ES-I3 (cell line): Measurements from ENCODE around the gene GOLIM4.
"Not testable (repeated sequence)": the region's sequence is repeated elsewhere in the genome, so short reads cannot be mapped to it uniquely, and the experiment has no call there.

Source experiments
- H3K36me3 ChIP-seq: 2 replicates; pipeline ENCODE4 v1.6.1; 2013; ENCODE audit warnings: mild to moderate bottlenecking, low read length, control low read depth, moderate library complexity; ENCODE audit not compliant: insufficient read depth
- H3K4me1 ChIP-seq: 2 replicates; pipeline ENCODE4 v1.6.1; 2013; ENCODE audit warnings: mild to moderate bottlenecking, control low read depth, low read length; ENCODE audit not compliant: insufficient read depth
- H3K9ac ChIP-seq: 2 replicates; pipeline ENCODE4 v1.6.1; 2013; ENCODE audit warnings: low read depth, mild to moderate bottlenecking, low read length, moderate library complexity
- H3K9me3 ChIP-seq: 2 replicates; pipeline ENCODE4 v1.6.1; 2013; ENCODE audit warnings: mild to moderate bottlenecking, low read length, moderate library complexity; ENCODE audit not compliant: control insufficient read depth, insufficient read depth

GOLIM4 gene

DNA sequence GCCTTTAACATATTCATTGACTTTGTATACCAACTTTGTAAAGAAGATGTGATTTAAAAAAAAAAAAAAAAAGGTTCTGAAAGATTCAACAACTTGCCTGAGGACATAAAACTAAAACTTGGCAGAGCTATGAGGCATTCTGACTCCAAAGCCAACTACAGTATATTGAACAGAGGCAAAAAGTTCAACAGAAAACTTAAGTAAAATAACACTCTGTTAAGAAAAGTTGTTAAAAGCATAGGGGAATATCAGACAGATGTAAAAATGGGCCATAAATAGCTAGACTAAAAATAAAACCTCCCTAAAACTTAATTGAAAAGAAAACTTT lies 23.4 kb downstream of the GOLIM4 start:
- H3K36me3 ChIP-seq: no peaks in the 10 kb centered on the region
- H3K9ac ChIP-seq: no peak overlapping the region
- H3K9me3 ChIP-seq: no peaks in the 10 kb centered on the region
- H3K4me1 ChIP-seq: peaks cover 17% of the 10 kb centered on the region

- no peaks in the 10 kb centered on the region for H3K9me3 ChIP-seq
- peaks cover 17% of the 10 kb centered on the region for H3K4me1 ChIP-seq
- no peak overlapping the region for H3K9ac ChIP-seq
- H3K36me3 ChIP-seq: no peaks in the 10 kb centered on the region
Measured at GRCh38 chr3:168071591-168072322, 24.0 kb downstream of the GOLIM4 start.

DNA sequence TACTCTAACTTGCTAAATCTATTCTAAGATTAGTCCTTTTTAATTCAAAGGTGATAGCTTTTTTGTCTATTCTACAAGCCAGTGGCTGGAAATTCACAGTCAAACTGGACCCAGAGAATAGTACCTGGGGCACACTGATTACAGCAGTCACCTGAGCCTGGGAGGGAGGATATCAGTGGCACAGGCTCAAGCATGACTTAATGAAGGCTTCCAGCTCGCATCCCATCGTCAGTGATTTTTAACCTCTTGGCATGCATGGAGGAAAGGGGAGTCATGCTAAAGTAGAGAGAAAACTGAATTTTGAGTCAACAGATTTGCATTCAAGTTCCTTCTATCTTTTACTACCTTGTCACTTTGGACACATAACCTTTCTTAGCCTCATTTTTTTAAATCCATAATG lies 24.8 kb downstream of the GOLIM4 start:
- H3K9ac ChIP-seq: no peak overlapping the region
- no peaks in the 10 kb centered on the region for H3K36me3 ChIP-seq
- H3K9me3 ChIP-seq: no peaks in the 10 kb centered on the region
- peaks cover 17% of the 10 kb centered on the region for H3K4me1 ChIP-seq

- no peak overlapping the region for H3K9ac ChIP-seq
Measured at GRCh38 chr3:168068346-168068745, 27.4 kb downstream of the GOLIM4 start.

GRCh38 chr3:168066882-168067281 lies 28.8 kb downstream of the GOLIM4 start:
- Histone ChIP-seq H3K9me3 (no peaks in the 10 kb centered on the region), H3K4me1 (peaks cover 11% of the 10 kb centered on the region), H3K9ac (no peak overlapping the region), H3K36me3 (no peaks in the 10 kb centered on the region)

More at GRCh38 chr3:168068346-168068745, 27.4 kb downstream of the GOLIM4 start:
- Histone ChIP-seq H3K36me3 (no peaks in the 10 kb centered on the region), H3K4me1 (peaks cover 17% of the 10 kb centered on the region), H3K9me3 (no peaks in the 10 kb centered on the region)

DNA sequence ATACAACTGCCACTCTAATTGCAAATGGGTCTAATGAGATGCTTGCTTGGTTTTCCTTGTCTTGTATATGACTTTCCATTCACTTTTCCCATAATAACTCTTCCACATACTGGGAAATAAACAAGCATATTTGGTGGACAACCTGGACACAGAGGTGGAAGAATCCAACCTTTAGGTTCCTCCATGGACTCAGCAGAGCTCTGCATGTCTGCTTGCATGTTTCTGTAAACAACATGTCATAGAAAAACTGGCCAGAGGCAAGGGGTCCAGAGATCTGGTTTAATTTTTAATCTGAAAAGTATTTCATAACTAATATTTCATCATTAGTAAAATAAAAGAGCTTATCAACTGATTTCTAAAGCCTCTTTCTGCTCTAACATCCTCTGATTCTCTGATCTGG lies 30.2 kb downstream of the GOLIM4 start:
- Histone ChIP-seq H3K36me3 (no peaks in the 10 kb centered on the region), H3K9ac (no peak overlapping the region), H3K9me3 (no peaks in the 10 kb centered on the region), H3K4me1 (no peaks in the 10 kb centered on the region; the same call in 1 of the 2 replicates)

DNA sequence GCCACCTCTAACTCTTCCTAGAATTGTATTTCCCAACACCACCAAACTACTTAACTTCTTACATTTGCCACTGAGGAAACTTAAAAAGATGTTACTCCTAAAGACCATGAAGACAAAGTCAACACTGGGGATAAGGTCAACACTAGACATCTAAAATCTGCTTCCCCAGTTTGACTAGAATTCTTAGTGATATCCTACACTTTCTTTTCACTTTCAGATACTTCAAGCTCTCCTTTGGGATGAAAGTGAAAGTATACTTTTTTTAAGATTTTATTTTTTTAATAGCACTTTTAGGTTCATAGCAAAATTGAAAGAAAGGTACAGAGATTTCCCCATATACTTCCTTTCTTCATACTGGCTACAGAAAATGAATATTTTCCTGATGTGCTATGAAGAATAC lies 32.6 kb downstream of the GOLIM4 start:
- no peaks in the 10 kb centered on the region for H3K9me3 ChIP-seq
- no peaks in the 10 kb centered on the region for H3K4me1 ChIP-seq
- no peak overlapping the region for H3K9ac ChIP-seq
- H3K36me3 ChIP-seq: no peaks in the 10 kb centered on the region

DNA sequence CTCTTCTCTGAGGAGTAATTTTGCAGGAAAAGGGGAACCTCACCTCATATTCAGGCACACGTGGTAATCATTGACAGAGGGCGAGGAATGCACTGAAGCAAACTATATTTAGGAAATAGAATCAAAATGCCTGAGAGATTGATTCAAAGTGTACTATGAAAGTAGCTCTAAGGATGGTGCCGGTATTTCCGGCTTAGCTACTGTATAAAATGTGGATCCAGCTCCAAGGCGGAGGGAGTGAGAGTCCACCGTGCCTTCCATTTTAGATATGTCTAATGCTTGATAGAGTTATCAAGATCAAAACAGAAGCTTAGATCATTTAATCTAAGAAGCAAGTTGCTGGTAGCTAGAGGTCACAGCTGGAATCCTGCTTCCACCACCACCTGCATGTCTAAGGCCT lies 33.0 kb downstream of the GOLIM4 start:
- H3K4me1 ChIP-seq: no peaks in the 10 kb centered on the region
- no peaks in the 10 kb centered on the region for H3K9me3 ChIP-seq
- H3K36me3 ChIP-seq: no peaks in the 10 kb centered on the region
- no peak overlapping the region for H3K9ac ChIP-seq

GRCh38 chr3:168061332-168061996 lies 34.3 kb downstream of the GOLIM4 start:
- no peaks in the 10 kb centered on the region for H3K36me3 ChIP-seq
- no peak overlapping the region for H3K9ac ChIP-seq
- 0 out of 2 replicates have a peak, but pooled peaks cover 3% of the 10 kb centered on the region for H3K9me3 ChIP-seq
- H3K4me1 ChIP-seq: no peaks in the 10 kb centered on the region

- Histone ChIP-seq H3K36me3 (no peaks in the 10 kb centered on the region), H3K9me3 (peaks cover 10% of the 10 kb centered on the region; the same call in 1 of the 2 replicates), H3K4me1 (no peaks in the 10 kb centered on the region), H3K9ac (no peak overlapping the region)
Measured at GRCh38 chr3:168060317-168060716, 35.4 kb downstream of the GOLIM4 start.

GRCh38 chr3:168058481-168058880 lies 37.2 kb downstream of the GOLIM4 start:
- Histone ChIP-seq H3K36me3 (no peaks in the 10 kb centered on the region), H3K9ac (no peak overlapping the region), H3K9me3 (peaks cover 10% of the 10 kb centered on the region; the same call in 1 of the 2 replicates), H3K4me1 (no peaks in the 10 kb centered on the region)

DNA sequence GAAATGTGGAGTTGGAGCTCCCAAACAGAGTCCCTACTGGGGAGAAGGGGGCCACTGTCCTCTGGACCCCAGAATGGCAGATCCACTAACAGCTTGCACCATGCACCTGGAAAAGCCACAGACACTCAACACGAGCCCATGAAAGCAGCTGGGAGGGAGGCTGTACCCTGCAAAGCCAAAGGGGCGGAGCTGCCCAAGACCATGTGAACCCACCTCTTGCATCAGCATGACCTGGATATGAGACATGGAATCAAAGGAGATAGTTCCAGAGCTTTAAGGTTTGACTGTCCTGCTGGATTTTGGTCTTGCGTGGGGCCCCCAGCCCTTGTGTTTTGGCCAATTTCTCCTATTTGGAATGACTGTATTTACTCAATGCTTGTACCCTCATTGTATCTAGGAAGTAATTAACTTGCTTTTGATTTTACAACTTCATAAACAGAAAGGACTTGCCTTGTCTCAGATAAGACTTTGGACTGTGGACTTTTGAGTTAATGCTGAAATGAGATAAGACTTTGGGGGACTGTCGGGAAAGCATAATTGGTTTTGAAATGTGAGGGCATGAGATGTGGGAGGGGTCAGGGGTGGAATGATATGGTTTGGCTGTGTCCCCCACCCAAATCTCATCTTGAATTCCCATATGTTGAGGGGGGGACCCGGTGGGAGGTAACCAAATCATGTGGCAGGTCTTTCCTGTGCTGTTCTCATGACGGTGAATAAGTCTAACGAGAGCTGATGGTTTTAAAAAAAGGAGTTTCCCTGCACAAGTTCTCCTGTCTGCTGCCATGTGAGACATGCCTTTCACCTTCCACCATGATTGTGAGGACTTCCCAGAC lies 39.1 kb downstream of the GOLIM4 start:
- H3K4me1 ChIP-seq, H3K9ac ChIP-seq, H3K9me3 ChIP-seq, H3K36me3 ChIP-seq: not testable (repeated sequence)

DNA sequence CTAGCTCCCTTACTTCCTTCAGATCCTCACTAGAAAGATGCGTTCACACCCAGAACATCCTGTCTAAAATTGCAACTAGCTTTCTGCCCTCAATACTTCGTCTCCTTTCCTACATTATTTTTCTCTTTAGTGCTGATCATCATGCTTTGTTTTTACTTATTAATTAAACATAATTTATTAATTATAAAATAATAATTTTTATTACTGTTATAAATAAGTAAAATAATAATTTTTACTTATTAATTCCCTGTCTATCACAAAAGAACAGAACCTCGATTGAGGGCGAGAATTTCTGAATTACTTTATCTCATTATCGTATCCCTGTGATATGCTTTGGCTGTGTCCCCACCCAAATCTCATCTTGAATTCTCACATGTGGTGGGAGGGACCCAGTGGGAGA lies 41.3 kb downstream of the GOLIM4 start:
- Histone ChIP-seq H3K9me3 (peaks cover 10% of the 10 kb centered on the region; the same call in 1 of the 2 replicates), H3K36me3 (no peaks in the 10 kb centered on the region), H3K9ac (no peak overlapping the region), H3K4me1 (0 out of 2 replicates have a peak, but pooled peaks cover under 1% of the 10 kb centered on the region)

GRCh38 chr3:168053115-168053514 lies 42.6 kb downstream of the GOLIM4 start:
- Histone ChIP-seq H3K9ac (no peak overlapping the region), H3K4me1 (peaks cover 13% of the 10 kb centered on the region), H3K36me3 (no peaks in the 10 kb centered on the region), H3K9me3 (peaks cover 10% of the 10 kb centered on the region; the same call in 1 of the 2 replicates)
